A549 (cell line): Measurements from ENCODE around the gene PCDH1. TPM values are rescaled to one million over a fixed set of nuclear protein-coding genes. Genes with fewer than 3 reads are reported as not detected.

Source experiments
- ATAC-seq, 2 experiments: fragments of 200-7000 bp in 1 of 2; fragments of >200 bp in 1 of 2; cut with Nextera tagmentation in 1 of 2; cut with Tn5 transposase in 1 of 2; 3 replicates each; pipeline versions ENCODE4 v1.8.0 to v1.9.1; 2018 to 2020; ENCODE audit warnings: mild to moderate bottlenecking in 1 of 2, moderate library complexity in 1 of 2
- CTCF ChIA-PET: fragments of 300-600 bp; sonication (Branson Sonifier 250); formaldehyde crosslinking; extraction: SDS; loops from one replicate; lab custom pipeline; 2021; ENCODE audit warnings: antibody characterized with exemption, inconsistent platforms; lab: Yijun Ruan, JAX
- POLR2A ChIA-PET: fragments of 350-600 bp; formaldehyde crosslinking; extraction: SDS; loops from one replicate; lab custom pipeline; 2021; ENCODE audit warnings: antibody characterized with exemption, inconsistent platforms; lab: Yijun Ruan, JAX
- DNase-seq, 2 experiments: peaks; one replicate each; pipeline versions ENCODE4 v3.0.0 to v3.0.0-alpha.2; 2011 to 2016; ENCODE audit warnings: low read depth in 1 of 2, low spot score in 1 of 2
- FAIRE-seq: peaks from 2 replicates; lab custom pipeline; 2011; peaks lifted over from hg19 to GRCh38; lab: Jason Lieb, UNC
- H3K27ac ChIP-seq, 2 experiments: fragments of >200 bp; sonication (Bioruptor Twin); formaldehyde crosslinking; 3 replicates each; pipeline ENCODE4 v1.5.1; 2016 to 2017
- H3K4me1 ChIP-seq: fragments of >200 bp; sonication (Bioruptor Twin); formaldehyde crosslinking; 3 replicates; pipeline ENCODE4 v1.6.1; 2016
- H3K4me2 ChIP-seq: fragments of >200 bp; sonication (Bioruptor Twin); formaldehyde crosslinking; 3 replicates; pipeline ENCODE4 v1.6.1; 2016
- H3K4me3 ChIP-seq: fragments of >200 bp; sonication (Bioruptor Twin); formaldehyde crosslinking; 3 replicates; pipeline ENCODE4 v1.5.1; 2016
- H3K9me3 ChIP-seq: fragments of >200 bp; sonication (Bioruptor Twin); formaldehyde crosslinking; 3 replicates; pipeline ENCODE4 v1.6.1; 2016
- CBX2 ChIP-seq: fragments of 200-600 bp; sonication (generic); IDR thresholded peaks from 2 replicates; pipeline ENCODE4 v1.6.1; 2016; ENCODE audit warnings: low read depth, mild to moderate bottlenecking, borderline replicate concordance
- CHD2 ChIP-seq: fragments of 150-350 bp; IDR thresholded peaks from 2 replicates; pipeline ENCODE4 v1.6.1; 2014; ENCODE audit warnings: low read length; ENCODE audit not compliant: partially characterized antibody
- EHMT2 ChIP-seq: fragments of 200-600 bp; sonication (generic); IDR thresholded peaks from 2 replicates; pipeline ENCODE4 v1.6.1; 2016; ENCODE audit warnings: antibody characterized with exemption, low read depth, mild to moderate bottlenecking, moderate library complexity
- FOSB ChIP-seq: fragments of 250-450 bp; sonication (Bioruptor Pico); IDR thresholded peaks from 2 replicates; pipeline ENCODE4 v1.5.0; 2020; ENCODE audit warnings: mild to moderate bottlenecking, moderate library complexity
- FOSL2 ChIP-seq, 2 experiments: fragments of 450-650 bp in 1 of 2; fragments of >200 bp in 1 of 2; sonication (Bioruptor Twin) in 1 of 2; formaldehyde crosslinking; IDR thresholded peaks; 2 replicates each; pipeline versions ENCODE4 v1.5.0 to v1.6.1; 2016 to 2020; ENCODE audit warnings: mild to moderate bottlenecking in 1 of 2, moderate library complexity in 1 of 2
- FOXS1 ChIP-seq: fragments of 250-450 bp; sonication (Bioruptor Pico); IDR thresholded peaks from 2 replicates; pipeline ENCODE4 v1.5.0; 2020; ENCODE audit warnings: mild to moderate bottlenecking, moderate library complexity
- HDAC2 ChIP-seq: fragments of 200-600 bp; sonication (generic); IDR thresholded peaks from 2 replicates; pipeline ENCODE4 v1.6.1; 2016
- JUN ChIP-seq, 2 experiments: fragments of >200 bp; sonication (Bioruptor Twin); formaldehyde crosslinking; IDR thresholded peaks; 2 replicates in 1 of 2; 3 replicates in 1 of 2; pipeline ENCODE4 v1.6.1; 2016 to 2017
- JUNB ChIP-seq: fragments of >200 bp; sonication (Bioruptor Twin); formaldehyde crosslinking; IDR thresholded peaks from 2 replicates; pipeline ENCODE4 v1.6.1; 2016
- KDM5A ChIP-seq: fragments of 200-600 bp; sonication (generic); IDR thresholded peaks from 2 replicates; pipeline ENCODE4 v1.6.1; 2016; ENCODE audit warnings: antibody characterized with exemption, mild to moderate bottlenecking
- PHF8 ChIP-seq: fragments of 200-600 bp; sonication (generic); IDR thresholded peaks from 2 replicates; pipeline ENCODE4 v1.6.1; 2016; ENCODE audit warnings: low read depth, mild to moderate bottlenecking, antibody characterized with exemption, moderate library complexity, borderline replicate concordance
- POLR2AphosphoS2 ChIP-seq: conservative IDR thresholded peaks from 2 replicates; pipeline ENCODE4 v1.6.1; 2012; ENCODE audit warnings: low read length, improper control_type of control experiment, inconsistent platforms
- RARB ChIP-seq: fragments of 250-450 bp; sonication (Bioruptor Pico); IDR thresholded peaks from 2 replicates; pipeline ENCODE4 v1.8.0; 2021; ENCODE audit warnings: mild to moderate bottlenecking, moderate library complexity
- RCOR1 ChIP-seq: fragments of 150-350 bp; IDR thresholded peaks from 2 replicates; pipeline ENCODE4 v1.6.1; 2014; ENCODE audit warnings: antibody characterized with exemption, low read length, low read depth
- RFX5 ChIP-seq: fragments of 450-650 bp; IDR thresholded peaks from 2 replicates; pipeline ENCODE4 v1.7.1; 2014; ENCODE audit warnings: antibody characterized with exemption, mild to moderate bottlenecking, moderate library complexity
- RNF2 ChIP-seq: fragments of 200-600 bp; sonication (generic); IDR thresholded peaks from 2 replicates; pipeline ENCODE4 v1.6.1; 2016; ENCODE audit warnings: low read depth, mild to moderate bottlenecking, antibody characterized with exemption, moderate library complexity, borderline replicate concordance
- SMC3 ChIP-seq: fragments of >200 bp; sonication (Bioruptor Twin); formaldehyde crosslinking; IDR thresholded peaks from 3 replicates; pipeline ENCODE4 v1.6.1; 2018; ENCODE audit warnings: inconsistent platforms
- TFCP2L1 ChIP-seq: fragments of 250-450 bp; sonication (Bioruptor Pico); IDR thresholded peaks from 2 replicates; pipeline ENCODE4 v1.5.0; 2021; ENCODE audit warnings: mild to moderate bottlenecking
- ZSCAN20 ChIP-seq: fragments of 250-450 bp; sonication (Bioruptor Pico); IDR thresholded peaks from 2 replicates; pipeline ENCODE4 v1.8.0; 2022; ENCODE audit warnings: mild to moderate bottlenecking, moderate library complexity
- WGBS: methylation state at CpG from one replicate; pipeline ENCODE4 v1.1.6; 2017; ENCODE audit errors: missing lambda C conversion rate; 5-methylcytosine and 5-hydroxymethylcytosine counted together
- polyA minus RNA-seq: library from RNA; depleted of rRNA, polyadenylated mRNA; stranded (reverse); fragments of >200 nt; gene quantifications from 2 replicates; pipeline ENCODE4 v1.2.3, GENCODE V29; 2011; rRNA and poly(A)+ RNA removed
- polyA plus RNA-seq, 4 experiments: library from polyadenylated mRNA; depleted of rRNA in 3 of 4; stranded (reverse); fragments of >200 nt; fragmentation: RNase III in 1 of 4; extraction: RNeasy Plus Mini Kit Qiagen cat#74134 plus additional on column Dnase treatment in 1 of 4; gene quantifications; 2 replicates in 3 of 4; 3 replicates in 1 of 4; pipeline ENCODE4 v1.2.3, GENCODE V29; 2011 to 2017
- TF ChIP-seq, protein P1 (sequence below): fragments of 450-650 bp; IDR thresholded peaks from 2 replicates; pipeline ENCODE4 v1.6.1; 2014; ENCODE audit warnings: antibody characterized with exemption
- TF ChIP-seq, protein P2 (sequence below): fragments of >200 bp; sonication (Bioruptor Twin); formaldehyde crosslinking; IDR thresholded peaks from 2 replicates; pipeline ENCODE4 v1.6.1; 2016
- TF ChIP-seq, protein P3 (sequence below): fragments of >200 bp; sonication (Bioruptor Twin); formaldehyde crosslinking; IDR thresholded peaks from 3 replicates; pipeline ENCODE4 v1.6.1; 2016
- TF ChIP-seq, protein P4 (sequence below): fragments of >200 bp; sonication (Bioruptor Twin); formaldehyde crosslinking; IDR thresholded peaks from 3 replicates; pipeline ENCODE4 v1.5.1; 2016
- TF ChIP-seq, protein P5 (sequence below): fragments of 150-350 bp; IDR thresholded peaks from 2 replicates; pipeline ENCODE4 v1.6.1; 2014; ENCODE audit warnings: low read depth, mild to moderate bottlenecking, low read length
- TF ChIP-seq, protein P6 (sequence below): IDR thresholded peaks from 2 replicates; pipeline ENCODE4 v1.6.1; 2012

PCDH1 gene
- 2.9 and 3.9 TPM in 2 replicates for polyA plus RNA-seq (2011; rRNA removed)
- polyA plus RNA-seq (2012; cell fraction: cytosol; rRNA removed), result 0.52 TPM in 2 replicates
- polyA plus RNA-seq (2012; cell fraction: nucleus; rRNA removed), result 1.1 and 1.5 TPM in 2 replicates
- polyA plus RNA-seq (2017; fragmentation: RNase III; extraction: RNeasy Plus Mini Kit Qiagen cat#74134 plus additional on column Dnase treatment), result 0.41 to 0.57 TPM (median 0.41 TPM) in 3 replicates
- 10.5 and 13.7 TPM in 2 replicates for polyA minus RNA-seq

DNA sequence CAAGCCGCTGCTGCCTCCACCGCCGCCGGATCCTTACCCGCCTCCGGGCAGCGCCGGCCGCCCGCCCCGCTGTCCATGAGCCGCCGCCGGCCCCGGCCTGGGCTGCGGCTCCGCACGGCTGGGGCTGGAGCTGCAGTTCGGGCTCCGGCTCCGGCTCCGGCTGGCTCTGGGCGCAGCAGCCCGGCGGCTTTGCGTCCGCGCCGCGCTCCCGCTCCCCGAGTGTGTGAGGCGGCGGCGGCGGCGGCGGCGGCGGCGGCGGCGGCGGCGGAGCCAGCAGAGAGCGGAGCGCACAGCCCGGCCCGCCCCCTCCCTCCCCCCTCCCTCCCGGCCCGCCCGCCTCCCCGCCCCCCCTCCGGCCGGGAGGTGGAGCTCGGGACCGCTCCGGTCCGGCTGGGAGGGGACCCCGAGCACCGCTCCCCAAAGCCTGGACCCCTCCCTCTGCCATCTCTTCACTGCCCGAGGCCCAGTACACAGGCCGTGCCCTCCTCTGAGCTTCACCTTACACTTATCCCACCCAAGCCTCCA is at the start of gene PCDH1:
PCDH1 (minus strand) TSS at position 225 of the 525 bp plus-strand sequence; CDS start at position 77, 148 bp downstream.
- CTCF ChIA-PET, result interaction anchor here (0.6 to 12.7 kb wide), 52 partner anchors 8 to 280 kb away, joined by 3 to 424 read pairs (median 12); partner anchors contain the start of genes ARAP3, DELE1, PCDH12 and RNF14
- no peak for TF ChIP-seq FOSL2 (IDR thresholded peaks at IDR 0.05)
- TF ChIP-seq FOSL2 (CRISPR knock-in tag; IDR thresholded peaks at IDR 0.05), result no peak
- no peak for TF ChIP-seq RNF2
- TF ChIP-seq RFX5, result no peak
- TF ChIP-seq TFCP2L1, result no peak
- TF ChIP-seq, protein P1, sequence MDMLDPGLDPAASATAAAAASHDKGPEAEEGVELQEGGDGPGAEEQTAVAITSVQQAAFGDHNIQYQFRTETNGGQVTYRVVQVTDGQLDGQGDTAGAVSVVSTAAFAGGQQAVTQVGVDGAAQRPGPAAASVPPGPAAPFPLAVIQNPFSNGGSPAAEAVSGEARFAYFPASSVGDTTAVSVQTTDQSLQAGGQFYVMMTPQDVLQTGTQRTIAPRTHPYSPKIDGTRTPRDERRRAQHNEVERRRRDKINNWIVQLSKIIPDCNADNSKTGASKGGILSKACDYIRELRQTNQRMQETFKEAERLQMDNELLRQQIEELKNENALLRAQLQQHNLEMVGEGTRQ, result no peak
- TF ChIP-seq EHMT2, result no peak
- no peak for TF ChIP-seq RCOR1
- TF ChIP-seq RARB (CRISPR knock-in tag), result no peak
- TF ChIP-seq, protein P2, sequence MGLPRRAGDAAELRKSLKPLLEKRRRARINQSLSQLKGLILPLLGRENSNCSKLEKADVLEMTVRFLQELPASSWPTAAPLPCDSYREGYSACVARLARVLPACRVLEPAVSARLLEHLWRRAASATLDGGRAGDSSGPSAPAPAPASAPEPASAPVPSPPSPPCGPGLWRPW, result no peak
- TF ChIP-seq CBX2, result no peak
- TF ChIP-seq, protein P3, sequence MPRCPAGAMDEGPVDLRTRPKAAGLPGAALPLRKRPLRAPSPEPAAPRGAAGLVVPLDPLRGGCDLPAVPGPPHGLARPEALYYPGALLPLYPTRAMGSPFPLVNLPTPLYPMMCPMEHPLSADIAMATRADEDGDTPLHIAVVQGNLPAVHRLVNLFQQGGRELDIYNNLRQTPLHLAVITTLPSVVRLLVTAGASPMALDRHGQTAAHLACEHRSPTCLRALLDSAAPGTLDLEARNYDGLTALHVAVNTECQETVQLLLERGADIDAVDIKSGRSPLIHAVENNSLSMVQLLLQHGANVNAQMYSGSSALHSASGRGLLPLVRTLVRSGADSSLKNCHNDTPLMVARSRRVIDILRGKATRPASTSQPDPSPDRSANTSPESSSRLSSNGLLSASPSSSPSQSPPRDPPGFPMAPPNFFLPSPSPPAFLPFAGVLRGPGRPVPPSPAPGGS, result no peak
- no peak for TF ChIP-seq HDAC2
- TF ChIP-seq ZSCAN20 (CRISPR knock-in tag), result no peak
- TF ChIP-seq POLR2AphosphoS2, result no peak
- TF ChIP-seq, protein P4, sequence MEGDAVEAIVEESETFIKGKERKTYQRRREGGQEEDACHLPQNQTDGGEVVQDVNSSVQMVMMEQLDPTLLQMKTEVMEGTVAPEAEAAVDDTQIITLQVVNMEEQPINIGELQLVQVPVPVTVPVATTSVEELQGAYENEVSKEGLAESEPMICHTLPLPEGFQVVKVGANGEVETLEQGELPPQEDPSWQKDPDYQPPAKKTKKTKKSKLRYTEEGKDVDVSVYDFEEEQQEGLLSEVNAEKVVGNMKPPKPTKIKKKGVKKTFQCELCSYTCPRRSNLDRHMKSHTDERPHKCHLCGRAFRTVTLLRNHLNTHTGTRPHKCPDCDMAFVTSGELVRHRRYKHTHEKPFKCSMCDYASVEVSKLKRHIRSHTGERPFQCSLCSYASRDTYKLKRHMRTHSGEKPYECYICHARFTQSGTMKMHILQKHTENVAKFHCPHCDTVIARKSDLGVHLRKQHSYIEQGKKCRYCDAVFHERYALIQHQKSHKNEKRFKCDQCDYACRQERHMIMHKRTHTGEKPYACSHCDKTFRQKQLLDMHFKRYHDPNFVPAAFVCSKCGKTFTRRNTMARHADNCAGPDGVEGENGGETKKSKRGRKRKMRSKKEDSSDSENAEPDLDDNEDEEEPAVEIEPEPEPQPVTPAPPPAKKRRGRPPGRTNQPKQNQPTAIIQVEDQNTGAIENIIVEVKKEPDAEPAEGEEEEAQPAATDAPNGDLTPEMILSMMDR, result no peak
- TF ChIP-seq FOSB (CRISPR knock-in tag), result no peak
- TF ChIP-seq SMC3, result no peak
- H3K4me3 ChIP-seq, result peak within 1 kb of the TSS; percentile 64
- POLR2A ChIA-PET, result interaction anchor here (1.1 to 1.4 kb wide), 3 partner anchors 29 to 90 kb away, joined by 4 to 5 read pairs (median 4); partner anchors contain the start of genes DELE1 and RNF14
- H3K27ac ChIP-seq, result peak within 1 kb of the TSS; percentile 60 to 83; a peak in 5 of 6 replicates
- H3K4me2 ChIP-seq, result peak within 1 kb of the TSS; percentile 88
- peaks cover 22% of the 10 kb centered on the region for H3K4me1 ChIP-seq
- WGBS, result under 1% methylated on average over 19 of the region's 63 CpGs
- peak in 1 of 2 experiments; percentile 27 for DNase-seq
- FAIRE-seq, result no peak
- no peaks in the 10 kb centered on the region for H3K9me3 ChIP-seq
- peak; percentile 40 to 53 for ATAC-seq

DNA sequence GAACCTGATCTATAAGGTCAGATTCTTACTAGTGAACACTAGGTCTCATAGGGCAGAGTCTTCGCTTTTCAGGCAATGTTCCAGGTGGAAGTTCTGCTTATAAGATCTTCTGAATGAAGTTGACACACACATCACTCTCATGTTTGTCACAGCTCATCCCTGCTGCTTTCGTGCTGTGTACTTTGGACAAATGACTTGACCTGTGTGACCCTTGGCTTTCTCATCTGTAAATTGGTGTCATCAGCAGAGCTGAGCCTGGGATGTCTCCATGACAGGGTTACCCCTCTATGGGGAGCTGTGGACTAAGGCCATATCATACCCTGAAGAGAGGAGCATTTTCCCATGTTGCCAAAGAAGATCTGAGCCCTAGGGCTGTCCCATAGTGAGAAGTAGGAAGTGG is 48.2 kb upstream of the PCDH1 start:
- no peaks in the 10 kb centered on the region for H3K9me3 ChIP-seq
- H3K27ac ChIP-seq, result no peak overlapping the region
- 89% methylated on average over 2 of the region's 2 CpGs for WGBS
- no peak overlapping the region for H3K4me2 ChIP-seq
- no peak for TF ChIP-seq SMC3
- TF ChIP-seq, protein P5, sequence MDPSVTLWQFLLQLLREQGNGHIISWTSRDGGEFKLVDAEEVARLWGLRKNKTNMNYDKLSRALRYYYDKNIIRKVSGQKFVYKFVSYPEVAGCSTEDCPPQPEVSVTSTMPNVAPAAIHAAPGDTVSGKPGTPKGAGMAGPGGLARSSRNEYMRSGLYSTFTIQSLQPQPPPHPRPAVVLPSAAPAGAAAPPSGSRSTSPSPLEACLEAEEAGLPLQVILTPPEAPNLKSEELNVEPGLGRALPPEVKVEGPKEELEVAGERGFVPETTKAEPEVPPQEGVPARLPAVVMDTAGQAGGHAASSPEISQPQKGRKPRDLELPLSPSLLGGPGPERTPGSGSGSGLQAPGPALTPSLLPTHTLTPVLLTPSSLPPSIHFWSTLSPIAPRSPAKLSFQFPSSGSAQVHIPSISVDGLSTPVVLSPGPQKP, result no peak
- no peak for TF ChIP-seq CBX2
- no peak for TF ChIP-seq FOXS1
- TF ChIP-seq CHD2, result no peak
- TF ChIP-seq JUNB, result no peak
- TF ChIP-seq POLR2AphosphoS2, result no peak
- TF ChIP-seq KDM5A, result no peak
- TF ChIP-seq, protein P6, sequence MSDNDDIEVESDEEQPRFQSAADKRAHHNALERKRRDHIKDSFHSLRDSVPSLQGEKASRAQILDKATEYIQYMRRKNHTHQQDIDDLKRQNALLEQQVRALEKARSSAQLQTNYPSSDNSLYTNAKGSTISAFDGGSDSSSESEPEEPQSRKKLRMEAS, result no peak
- TF ChIP-seq PHF8, result no peak
- TF ChIP-seq JUN (IDR thresholded peaks at IDR 0.05), result no peak
- TF ChIP-seq EHMT2, result no peak
- peaks cover 12% of the 10 kb centered on the region for H3K4me1 ChIP-seq
- POLR2A ChIA-PET, result no interaction called here
- no peak overlapping the region for H3K4me3 ChIP-seq
- DNase-seq (no peak), ATAC-seq (no peak), FAIRE-seq (no peak)
- CTCF ChIA-PET, result interaction anchor here (1.2 to 1.6 kb wide), 2 partner anchors 10 to 34 kb away, joined by 3 to 6 read pairs; no protein-coding TSS in a partner anchor
